ENCODE data around the gene SDF2L1.

GRCh38 chr22:21640810-21641209 lies 1.3 kb upstream of the SDF2L1 start:
- no peak for TF ChIP-seq CTCF (IDR thresholded peaks at IDR 0.05)
- no peak for TF ChIP-seq POLR2A (IDR thresholded peaks at IDR 0.05)
- no peak for TF ChIP-seq POLR2AphosphoS5 (IDR thresholded peaks at IDR 0.05)
